Esophagus squamous epithelium (tissue), 4 donors: ENCODE data around the gene CEP170.

Experiments
- CTCF ChIP-seq, 6 experiments: fragments of 450-650 bp in 4 of 6; fragments of 200-600 bp in 2 of 6; sonication (generic) in 2 of 6; IDR thresholded peaks; one replicate each; pipeline ENCODE4 v1.5.1; 2016 to 2019; ENCODE audit warnings: antibody characterized with exemption in 6 of 6, mild to moderate bottlenecking in 4 of 6, moderate library complexity in 4 of 6
- POLR2A ChIP-seq, 4 donors: fragments of 450-650 bp; IDR thresholded peaks; one replicate each; pipeline ENCODE4 v1.6.1; 2017; ENCODE audit warnings: antibody characterized with exemption in 4 of 4, mild to moderate bottlenecking in 4 of 4, moderate library complexity in 3 of 4

- TF ChIP-seq CTCF (IDR thresholded peaks at IDR 0.05) (no peak), POLR2A (IDR thresholded peaks at IDR 0.05) (no peak)
Observed at GRCh38 chr1:243299069-243299468, 44.0 kb upstream of the CEP170 start.
